Peyer's patch (tissue), 4 donors: ENCODE data around the gene BRD3.

ENCODE experiments used
- CTCF ChIP-seq, 6 experiments: fragments of 450-650 bp in 4 of 6; fragments of 200-600 bp in 2 of 6; sonication (generic) in 1 of 6; IDR thresholded peaks; one replicate each; pipeline ENCODE4 v1.5.1; 2017 to 2019; ENCODE audit warnings: antibody characterized with exemption in 6 of 6, mild to moderate bottlenecking in 3 of 6, moderate library complexity in 1 of 6
- POLR2A ChIP-seq, 2 donors: fragments of 450-650 bp; IDR thresholded peaks; one replicate each; pipeline ENCODE4 v1.5.1; 2017; ENCODE audit warnings: antibody characterized with exemption in 2 of 2, mild to moderate bottlenecking in 2 of 2, moderate library complexity in 2 of 2

GRCh38 chr9:133994353-133995011, 73.3 kb downstream of the BRD3 start:
- TF ChIP-seq CTCF (IDR thresholded peaks at IDR 0.05) = peak; percentile 95 to 99 (median 98)
- TF ChIP-seq POLR2A (IDR thresholded peaks at IDR 0.05) = no peak
